Mucosa of stomach (tissue), 1 donor: ENCODE results near the gene SREBF2.

ENCODE experiments used
- H3K27me3 ChIP-seq: one replicate; pipeline ENCODE4 v1.7.0; 2013; ENCODE audit warnings: mild to moderate bottlenecking, low read length; ENCODE audit not compliant: control insufficient read depth, insufficient read depth
- H3K36me3 ChIP-seq: one replicate; pipeline ENCODE4 v1.7.0; 2013; ENCODE audit warnings: low read length; ENCODE audit not compliant: control insufficient read depth, insufficient read depth
- H3K4me1 ChIP-seq: one replicate; pipeline ENCODE4 v1.7.0; 2013; ENCODE audit warnings: mild to moderate bottlenecking, low read length; ENCODE audit not compliant: control insufficient read depth, insufficient read depth
- H3K4me3 ChIP-seq: one replicate; pipeline ENCODE4 v1.7.0; 2013; ENCODE audit warnings: low read length
- H3K9ac ChIP-seq: one replicate; pipeline ENCODE4 v1.7.0; 2013; ENCODE audit warnings: mild to moderate bottlenecking, low read length, moderate library complexity
- H3K9me3 ChIP-seq: one replicate; pipeline ENCODE4 v1.7.0; 2013; ENCODE audit warnings: mild to moderate bottlenecking, low read length, moderate library complexity; ENCODE audit not compliant: control insufficient read depth
- donor health status: Pancreatic carcinoma.

The SREBF2 gene

DNA sequence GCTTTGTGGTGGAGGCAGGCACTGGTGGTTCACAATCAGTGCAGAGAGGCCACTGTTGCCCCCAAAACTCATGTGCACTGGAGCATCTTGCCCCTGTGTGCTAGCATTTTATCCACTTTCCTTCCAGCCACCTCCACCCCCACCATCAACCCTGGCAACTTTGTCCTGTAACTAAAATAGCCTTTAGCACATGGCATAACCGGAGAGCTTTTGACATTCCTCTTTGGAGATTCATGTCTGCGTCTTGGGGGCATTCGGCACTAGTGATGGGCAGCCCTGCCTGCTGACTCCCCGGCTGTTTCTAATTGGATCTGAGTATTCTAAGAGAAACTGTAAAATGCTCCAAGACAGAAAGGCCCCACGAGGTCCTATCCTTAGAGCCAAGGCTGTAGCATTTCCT is 66.2 kb downstream of the SREBF2 start:
- Histone ChIP-seq H3K27me3 (no peaks in the 10 kb centered on the region), H3K36me3 (peaks cover 16% of the 10 kb centered on the region), H3K4me3 (no peak overlapping the region), H3K9me3 (no peaks in the 10 kb centered on the region), H3K9ac (no peak overlapping the region), H3K4me1 (peaks cover 11% of the 10 kb centered on the region)

DNA sequence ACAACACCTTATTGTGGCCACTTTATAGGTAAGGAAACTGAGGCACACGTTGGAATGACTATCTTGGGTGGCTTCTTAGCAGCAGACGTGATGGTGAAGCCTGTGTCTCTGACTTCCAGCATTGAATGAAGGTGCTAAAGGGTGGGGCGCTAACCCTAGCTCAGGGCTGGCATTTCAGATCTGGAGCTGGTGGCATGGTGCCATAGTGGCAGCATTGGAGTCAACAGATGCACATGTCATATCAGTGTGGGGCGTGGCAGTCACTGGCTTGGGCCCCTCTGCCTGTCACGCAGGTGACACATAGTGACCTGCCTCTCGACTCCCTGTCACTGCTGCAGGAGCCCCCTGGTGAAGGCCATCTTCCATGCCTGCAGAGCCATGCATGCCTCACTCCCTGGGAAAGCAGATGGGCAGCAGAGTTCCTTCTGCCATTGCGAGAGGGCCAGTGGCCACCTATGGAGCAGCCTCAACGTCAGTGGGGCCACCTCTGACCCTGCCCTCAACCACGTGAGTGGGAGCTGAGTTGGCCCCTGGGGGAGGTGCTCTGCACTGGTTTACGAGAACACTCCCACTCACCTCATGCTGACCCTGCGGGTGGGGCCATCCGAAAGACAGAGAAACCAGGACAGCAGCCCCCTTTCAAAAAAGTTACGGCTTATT is 67.2 kb downstream of the SREBF2 start:
- Histone ChIP-seq H3K27me3 (no peaks in the 10 kb centered on the region), H3K4me3 (no peak overlapping the region), H3K36me3 (peaks cover 26% of the 10 kb centered on the region), H3K4me1 (peaks cover 11% of the 10 kb centered on the region), H3K9me3 (no peaks in the 10 kb centered on the region), H3K9ac (no peak overlapping the region)

DNA sequence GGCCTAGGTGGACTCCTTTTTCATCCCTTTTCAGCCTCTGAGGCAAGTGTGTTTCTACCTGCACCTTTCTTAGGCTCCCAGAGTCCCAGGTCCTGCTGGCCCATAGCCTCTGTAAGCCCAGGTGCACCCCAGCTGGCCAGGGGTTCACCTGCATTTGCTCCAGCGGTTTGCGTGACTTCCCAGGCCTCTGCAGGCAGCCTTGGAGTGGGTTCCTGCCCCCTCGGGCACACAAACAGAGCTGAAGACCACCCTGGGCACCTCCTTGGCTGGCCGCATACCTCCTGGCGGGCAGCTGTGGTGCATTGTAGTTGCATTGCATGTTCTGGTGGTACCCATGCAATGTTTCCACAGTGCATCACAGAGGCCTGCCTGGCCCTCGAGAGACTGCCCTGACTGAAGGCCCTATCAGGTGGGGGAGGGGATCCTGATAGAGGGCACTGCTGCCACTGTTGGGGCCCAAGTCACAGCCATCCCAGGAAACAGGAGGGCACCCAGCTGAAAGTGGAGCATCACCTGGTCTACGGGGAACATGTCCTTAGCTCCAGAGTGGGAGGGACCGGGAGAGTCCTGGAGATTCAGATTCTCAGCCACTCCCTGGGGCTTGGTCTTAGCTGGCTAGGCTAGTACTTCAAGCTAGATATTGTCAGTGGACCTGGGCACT is 67.9 kb downstream of the SREBF2 start:
- Histone ChIP-seq H3K36me3 (peaks cover 31% of the 10 kb centered on the region), H3K4me3 (no peak overlapping the region), H3K27me3 (no peaks in the 10 kb centered on the region), H3K9ac (no peak overlapping the region), H3K4me1 (peaks cover 11% of the 10 kb centered on the region), H3K9me3 (no peaks in the 10 kb centered on the region)

DNA sequence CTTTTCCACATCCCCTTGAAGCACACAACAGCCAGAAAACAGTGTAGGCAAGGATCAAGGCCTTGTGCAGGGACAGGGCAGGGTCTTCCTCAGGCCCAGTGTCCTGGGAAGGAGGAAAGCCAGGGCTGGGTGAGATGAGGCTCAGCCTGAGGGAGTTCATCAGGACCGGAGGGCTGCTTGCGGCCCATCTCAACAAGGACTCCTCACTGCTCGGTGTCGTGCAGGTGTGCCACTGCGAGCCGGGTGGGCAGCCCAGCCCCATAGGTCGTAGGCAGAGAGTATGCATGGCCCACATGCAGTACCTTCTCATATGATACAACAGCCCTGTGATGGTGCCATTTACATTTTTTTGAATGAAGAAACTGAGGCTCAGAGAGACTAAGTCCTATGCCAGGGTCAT is 69.1 kb downstream of the SREBF2 start:
- Histone ChIP-seq H3K36me3 (peaks cover 33% of the 10 kb centered on the region), H3K4me3 (no peak overlapping the region), H3K9me3 (no peaks in the 10 kb centered on the region), H3K27me3 (no peaks in the 10 kb centered on the region), H3K9ac (no peak overlapping the region), H3K4me1 (peaks cover 11% of the 10 kb centered on the region)

DNA sequence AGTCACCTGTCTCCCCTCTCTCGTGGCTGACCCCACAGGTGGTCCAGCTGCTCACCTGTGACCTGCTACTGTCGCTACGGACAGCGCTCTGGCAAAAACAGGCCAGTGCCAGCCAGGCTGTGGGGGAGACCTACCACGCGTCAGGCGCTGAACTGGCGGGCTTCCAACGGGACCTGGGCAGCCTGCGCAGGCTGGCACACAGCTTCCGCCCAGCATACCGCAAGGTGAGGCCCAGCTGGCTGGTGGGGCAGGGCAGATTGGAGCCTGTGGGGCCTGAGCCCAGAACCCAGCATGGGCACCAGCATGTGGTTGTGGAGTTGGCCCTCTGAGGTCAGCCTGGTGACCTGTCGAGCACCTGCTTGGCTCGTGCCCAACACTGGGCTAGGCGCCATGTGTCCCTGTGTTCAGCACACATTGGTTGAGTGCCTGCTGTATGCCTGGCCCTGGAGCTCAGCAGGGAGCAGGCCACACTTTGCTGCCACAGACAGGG is 70.1 kb downstream of the SREBF2 start:
- peaks cover 11% of the 10 kb centered on the region for H3K4me1 ChIP-seq
- H3K36me3 ChIP-seq = peaks cover 33% of the 10 kb centered on the region
- H3K9me3 ChIP-seq = no peaks in the 10 kb centered on the region
- no peak overlapping the region for H3K9ac ChIP-seq
- H3K4me3 ChIP-seq = no peak overlapping the region
- no peaks in the 10 kb centered on the region for H3K27me3 ChIP-seq

DNA sequence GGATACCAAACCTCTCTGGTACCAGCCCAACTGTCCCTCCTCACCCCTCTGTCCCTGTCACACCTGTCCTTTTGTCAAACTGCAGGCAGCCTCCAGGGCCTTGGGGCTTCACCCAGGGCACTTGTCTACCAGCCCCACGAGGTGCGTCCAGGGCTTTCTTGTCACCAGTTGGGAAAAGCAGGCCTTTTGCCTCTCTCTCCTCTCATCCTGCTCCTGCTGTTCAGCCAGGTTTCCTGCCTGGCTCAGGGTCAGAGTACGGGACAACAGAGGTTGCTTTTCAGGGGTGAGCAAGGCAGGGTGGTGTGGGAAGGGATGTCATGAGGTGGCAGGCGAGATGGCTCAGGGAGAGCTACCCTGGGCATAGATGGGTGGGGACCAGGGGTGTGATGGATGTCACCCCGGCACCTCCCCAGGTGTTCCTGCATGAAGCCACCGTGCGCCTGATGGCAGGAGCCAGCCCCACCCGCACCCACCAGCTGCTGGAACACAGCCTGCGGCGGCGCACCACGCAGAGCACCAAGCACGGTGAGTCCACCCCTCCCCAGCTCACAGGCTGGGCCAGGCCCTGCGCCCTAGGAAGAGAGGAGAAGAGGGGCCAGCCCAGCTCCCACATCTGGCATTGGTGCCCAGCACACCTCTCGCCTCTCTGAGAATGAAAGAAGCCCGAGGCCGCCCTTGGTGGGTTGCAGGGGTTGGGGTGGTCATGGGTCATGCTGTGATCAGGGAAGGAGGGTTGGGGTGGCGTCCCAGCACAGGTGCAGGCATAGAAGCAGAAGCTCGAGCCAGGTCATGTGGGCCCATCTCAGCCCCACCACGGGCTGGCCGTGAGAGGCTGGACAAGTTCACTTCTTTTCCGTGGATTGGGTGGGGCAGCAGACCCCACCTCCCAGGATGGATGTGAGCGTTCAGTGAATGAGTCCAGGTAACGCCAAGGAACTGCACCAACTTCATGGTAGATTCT is 71.8 kb downstream of the SREBF2 start:
- peaks cover 14% of the 10 kb centered on the region for H3K27me3 ChIP-seq
- peaks cover 11% of the 10 kb centered on the region for H3K4me1 ChIP-seq
- no peak overlapping the region for H3K4me3 ChIP-seq
- no peaks in the 10 kb centered on the region for H3K9me3 ChIP-seq
- H3K36me3 ChIP-seq = peaks cover 30% of the 10 kb centered on the region
- H3K9ac ChIP-seq = no peak overlapping the region

DNA sequence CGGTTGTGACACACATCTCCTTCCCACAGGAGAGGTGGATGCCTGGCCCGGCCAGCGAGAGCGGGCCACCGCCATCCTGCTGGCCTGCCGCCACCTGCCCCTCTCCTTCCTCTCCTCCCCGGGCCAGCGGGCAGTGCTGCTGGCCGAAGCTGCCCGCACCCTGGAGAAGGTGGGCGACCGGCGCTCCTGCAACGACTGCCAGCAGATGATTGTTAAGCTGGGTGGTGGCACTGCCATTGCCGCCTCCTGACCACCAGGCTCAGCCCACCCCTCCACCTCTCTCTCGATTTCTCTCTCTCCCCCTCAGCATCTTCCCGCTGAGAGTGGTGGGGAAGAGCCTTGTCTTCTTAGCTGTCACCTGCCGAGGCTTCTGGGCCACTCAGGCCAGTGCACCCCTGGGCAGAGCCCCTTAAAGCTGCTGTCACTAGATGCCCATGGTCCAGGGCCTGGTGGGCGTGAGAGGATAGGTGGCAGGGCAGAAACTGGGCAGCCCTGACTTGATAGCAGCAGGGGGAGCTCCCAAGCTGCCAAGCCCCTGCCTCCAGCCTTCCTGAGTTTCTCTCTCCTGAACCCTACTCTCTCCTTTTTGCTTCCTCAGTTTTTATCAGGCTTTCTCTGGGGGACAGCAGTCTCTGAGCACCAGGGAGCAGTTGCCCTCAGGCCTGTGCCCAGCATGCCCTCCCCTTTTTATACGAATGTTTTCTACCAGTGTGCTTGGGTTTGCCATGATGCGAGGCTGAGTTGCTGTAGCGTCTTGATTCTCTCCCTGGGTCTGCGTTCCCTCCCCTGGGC is 72.7 kb downstream of the SREBF2 start:
- Histone ChIP-seq H3K36me3 (peaks cover 21% of the 10 kb centered on the region), H3K4me1 (peaks cover 19% of the 10 kb centered on the region), H3K4me3 (no peak overlapping the region), H3K9me3 (no peaks in the 10 kb centered on the region), H3K27me3 (peaks cover 23% of the 10 kb centered on the region), H3K9ac (no peak overlapping the region)

DNA sequence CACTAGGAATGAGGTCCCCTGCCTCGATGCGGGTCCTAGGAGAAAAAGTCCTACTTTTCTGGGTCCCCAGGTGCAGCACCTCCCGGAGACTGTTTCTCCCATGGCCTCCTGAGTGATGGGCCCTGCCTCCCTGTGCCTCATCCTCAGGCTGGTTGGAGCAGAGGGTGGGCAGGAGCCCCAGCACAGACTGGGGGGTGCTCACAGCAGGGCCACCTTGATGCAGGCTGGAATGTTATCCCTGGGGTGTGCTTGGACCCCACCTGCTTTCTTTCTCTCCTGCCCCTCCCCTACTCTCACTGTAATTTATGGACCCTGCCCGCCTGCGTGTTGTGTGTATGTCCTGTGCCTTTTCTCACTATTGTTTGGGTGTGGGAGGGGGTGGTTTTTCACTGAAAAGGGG is 73.9 kb downstream of the SREBF2 start:
- no peak overlapping the region for H3K4me3 ChIP-seq
- peaks cover 19% of the 10 kb centered on the region for H3K36me3 ChIP-seq
- peaks cover 35% of the 10 kb centered on the region for H3K27me3 ChIP-seq
- no peak overlapping the region for H3K9ac ChIP-seq
- H3K4me1 ChIP-seq = peaks cover 25% of the 10 kb centered on the region
- H3K9me3 ChIP-seq = no peaks in the 10 kb centered on the region

DNA sequence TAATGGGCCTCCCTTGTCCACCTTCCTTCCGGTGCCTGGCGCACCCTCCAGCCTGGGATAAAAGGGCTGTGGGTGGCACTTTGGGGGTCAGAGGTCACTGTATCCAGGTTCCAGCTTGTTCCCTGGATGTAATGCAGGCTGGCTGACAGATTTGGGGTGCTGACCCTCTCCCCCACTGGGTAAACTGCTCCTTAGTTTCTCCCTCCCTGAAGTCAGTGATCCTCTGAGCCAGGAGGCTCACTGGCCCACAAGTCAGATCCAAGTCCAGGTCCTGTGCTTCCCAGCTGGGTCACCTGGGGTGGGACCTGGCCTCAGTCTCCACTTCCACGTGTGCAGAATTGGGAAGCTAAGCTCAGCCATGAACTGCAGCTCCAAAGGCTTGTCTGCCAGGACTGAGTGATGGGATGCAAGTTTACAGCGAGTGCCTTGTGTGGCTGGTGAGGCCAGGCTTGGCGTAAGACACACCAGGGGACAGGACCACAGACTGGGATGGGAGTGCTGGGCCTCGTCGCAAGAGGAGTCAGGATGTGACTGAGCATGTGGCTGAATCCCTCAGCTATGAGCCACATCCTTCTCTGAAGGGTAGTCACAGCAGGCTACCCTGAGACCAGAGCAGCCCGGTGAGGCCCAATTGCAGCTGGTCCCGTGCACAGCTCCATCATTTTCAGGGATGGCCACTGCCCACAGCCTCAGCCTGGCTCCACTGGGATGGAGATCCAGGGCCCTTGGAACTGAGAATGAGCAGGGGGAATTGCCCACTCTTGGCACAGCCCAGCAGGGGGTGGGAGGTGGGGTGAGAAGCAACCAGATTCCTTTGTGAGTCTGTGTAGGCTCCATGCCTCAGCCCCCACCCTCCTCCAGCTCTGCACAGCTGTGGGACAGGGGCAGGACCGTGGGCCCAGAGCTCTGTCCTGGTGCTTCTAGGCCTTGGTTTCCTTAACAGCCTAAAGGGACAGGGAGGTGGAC is 74.8 kb downstream of the SREBF2 start:
- Histone ChIP-seq H3K4me1 (peaks cover 21% of the 10 kb centered on the region), H3K27me3 (peaks cover 44% of the 10 kb centered on the region), H3K9ac (no peak overlapping the region), H3K9me3 (no peaks in the 10 kb centered on the region), H3K36me3 (peaks cover 19% of the 10 kb centered on the region), H3K4me3 (no peak overlapping the region)

DNA sequence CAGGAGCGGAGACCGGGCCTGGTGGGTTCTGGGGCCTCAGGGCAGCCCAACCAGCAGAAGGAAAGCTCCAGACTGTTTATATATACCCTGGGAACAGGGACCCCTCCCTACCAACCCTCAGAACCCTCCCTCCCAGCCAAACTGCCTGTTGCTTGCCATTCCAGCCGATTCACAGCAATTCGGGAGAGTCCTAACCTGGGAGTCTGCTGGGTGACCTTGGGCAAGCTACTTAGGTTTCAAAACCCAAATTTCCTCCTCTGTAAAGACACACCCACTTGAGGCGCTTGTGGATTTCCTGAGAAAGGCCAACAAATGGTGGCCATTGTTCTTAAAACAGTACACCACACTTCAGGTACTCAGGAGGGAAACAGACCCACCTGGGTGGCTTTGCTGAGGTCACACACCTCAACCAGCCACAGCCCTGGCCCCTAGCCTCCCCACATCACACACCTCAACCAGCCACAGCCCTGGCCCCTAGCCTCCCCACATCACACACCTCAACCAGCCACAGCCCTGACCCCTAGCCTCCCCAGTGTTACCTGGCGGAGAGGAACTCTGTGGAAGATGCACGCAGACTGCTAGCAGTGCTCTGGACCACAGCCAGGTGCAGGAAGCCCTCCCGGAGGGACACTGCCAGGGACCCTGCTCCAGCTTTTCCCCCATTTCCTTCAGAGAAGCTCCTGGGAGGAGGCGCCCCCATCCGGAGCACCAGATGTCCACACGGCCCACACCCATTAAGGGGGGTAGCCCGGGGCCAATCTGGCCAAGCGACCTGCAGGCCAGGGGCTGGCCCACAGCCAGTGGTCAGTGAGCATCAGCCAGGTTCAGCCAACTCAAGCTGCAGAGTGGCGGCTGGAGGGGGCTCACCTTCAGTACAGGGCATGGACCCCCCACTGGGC is 75.8 kb downstream of the SREBF2 start:
- H3K36me3 ChIP-seq = peaks cover 19% of the 10 kb centered on the region
- H3K9ac ChIP-seq = no peak overlapping the region
- no peak overlapping the region for H3K4me3 ChIP-seq
- H3K4me1 ChIP-seq = peaks cover 17% of the 10 kb centered on the region
- no peaks in the 10 kb centered on the region for H3K9me3 ChIP-seq
- peaks cover 53% of the 10 kb centered on the region for H3K27me3 ChIP-seq
